ENCODE data around the gene CTNNA1.

DNA sequence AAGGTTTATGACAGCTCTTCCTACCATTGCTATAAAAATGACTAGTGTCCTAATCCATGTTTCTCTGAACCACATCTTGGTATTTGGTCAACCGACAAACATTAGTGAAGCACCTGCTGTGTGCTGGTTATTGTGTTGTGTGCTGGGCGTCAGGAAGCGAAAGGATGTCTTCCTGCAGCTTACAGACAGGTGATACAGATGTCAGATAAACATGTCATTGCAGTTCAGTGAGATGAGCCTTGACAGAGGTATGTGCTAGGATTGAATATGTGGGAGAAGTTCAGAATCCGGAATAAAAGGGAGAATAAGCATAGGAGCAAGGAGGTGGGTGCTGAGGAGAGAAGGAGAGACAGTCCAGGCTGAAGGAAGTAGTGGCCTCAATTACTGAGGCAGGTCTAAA, 20.3 kb upstream of the CTNNA1 start:
- TF ChIP-seq, protein P1, sequence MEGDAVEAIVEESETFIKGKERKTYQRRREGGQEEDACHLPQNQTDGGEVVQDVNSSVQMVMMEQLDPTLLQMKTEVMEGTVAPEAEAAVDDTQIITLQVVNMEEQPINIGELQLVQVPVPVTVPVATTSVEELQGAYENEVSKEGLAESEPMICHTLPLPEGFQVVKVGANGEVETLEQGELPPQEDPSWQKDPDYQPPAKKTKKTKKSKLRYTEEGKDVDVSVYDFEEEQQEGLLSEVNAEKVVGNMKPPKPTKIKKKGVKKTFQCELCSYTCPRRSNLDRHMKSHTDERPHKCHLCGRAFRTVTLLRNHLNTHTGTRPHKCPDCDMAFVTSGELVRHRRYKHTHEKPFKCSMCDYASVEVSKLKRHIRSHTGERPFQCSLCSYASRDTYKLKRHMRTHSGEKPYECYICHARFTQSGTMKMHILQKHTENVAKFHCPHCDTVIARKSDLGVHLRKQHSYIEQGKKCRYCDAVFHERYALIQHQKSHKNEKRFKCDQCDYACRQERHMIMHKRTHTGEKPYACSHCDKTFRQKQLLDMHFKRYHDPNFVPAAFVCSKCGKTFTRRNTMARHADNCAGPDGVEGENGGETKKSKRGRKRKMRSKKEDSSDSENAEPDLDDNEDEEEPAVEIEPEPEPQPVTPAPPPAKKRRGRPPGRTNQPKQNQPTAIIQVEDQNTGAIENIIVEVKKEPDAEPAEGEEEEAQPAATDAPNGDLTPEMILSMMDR (IDR thresholded peaks at IDR 0.05; ENCODE audit: insufficient read depth, low read depth, low read length), result no peak
- TF ChIP-seq EZH2 (IDR thresholded peaks at IDR 0.05; ENCODE audit: insufficient read depth, low read length), result no peak

Measured in astrocyte (in vitro differentiated cells and primary cell).